HTR-8/SVneo (cell line): ENCODE results near the gene ARL17B.
A peak's percentile ranks its signal among the peaks of the same experiment; 100 is the strongest.
"Not testable (repeated sequence)": the region's sequence is repeated elsewhere in the genome, so short reads cannot be mapped to it uniquely, and the experiment has no call there.

ENCODE experiments used
- DNase-seq: peaks from one replicate; pipeline ENCODE4 v3.0.0; 2011; ENCODE audit warnings: low spot score, mixed read lengths; ENCODE audit not compliant: insufficient read length
- FAIRE-seq: peaks from 2 replicates; lab custom pipeline; 2011; peaks lifted over from hg19 to GRCh38; lab: Jason Lieb, UNC

The ARL17B gene

DNA sequence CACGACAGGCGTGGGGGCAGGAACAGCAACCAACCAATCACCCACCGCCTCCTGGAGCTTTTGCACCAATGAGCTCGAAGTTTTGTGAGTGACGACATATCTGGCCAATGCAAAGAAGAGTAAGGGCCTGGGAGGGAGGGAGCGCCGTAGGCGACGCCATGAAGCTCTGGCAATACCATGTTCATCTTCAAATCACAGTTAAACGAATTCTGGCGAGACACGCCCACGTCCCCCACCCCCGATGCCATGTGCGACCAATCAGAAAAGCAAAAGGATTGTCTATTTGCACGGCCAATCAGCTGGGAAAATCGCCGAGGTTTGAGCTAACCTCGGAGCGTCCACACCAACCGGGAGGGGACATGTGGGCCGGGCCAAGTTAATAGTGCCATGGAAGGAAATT, at the start of gene ARL17B:
ARL17B (minus strand) TSS at position 12 of the 400 bp plus-strand sequence. CDS start 3,369 bp downstream, outside the sequence.
- not testable (repeated sequence) for DNase-seq
- FAIRE-seq = peak; percentile 98

DNA sequence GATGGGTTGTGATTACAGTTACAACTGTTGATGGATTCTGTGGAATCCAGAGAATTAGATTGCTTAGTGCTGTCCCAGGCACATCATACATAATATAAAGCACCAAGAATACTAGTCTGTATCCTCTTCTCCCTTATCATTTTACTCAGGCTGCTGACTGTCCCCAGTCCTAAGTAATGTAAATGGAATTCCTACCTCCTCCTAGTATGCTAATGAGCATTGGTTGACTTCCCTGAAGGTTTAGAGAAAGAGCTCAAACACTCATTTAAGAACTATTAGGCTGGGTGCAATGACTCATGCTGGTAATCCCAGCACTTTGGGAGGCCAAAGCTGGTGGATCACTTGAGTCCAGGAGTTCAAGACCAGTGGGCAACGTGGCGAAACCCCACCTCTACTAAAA, 48.3 kb upstream of the ARL17B start:
- not testable (repeated sequence) for DNase-seq, FAIRE-seq

DNA sequence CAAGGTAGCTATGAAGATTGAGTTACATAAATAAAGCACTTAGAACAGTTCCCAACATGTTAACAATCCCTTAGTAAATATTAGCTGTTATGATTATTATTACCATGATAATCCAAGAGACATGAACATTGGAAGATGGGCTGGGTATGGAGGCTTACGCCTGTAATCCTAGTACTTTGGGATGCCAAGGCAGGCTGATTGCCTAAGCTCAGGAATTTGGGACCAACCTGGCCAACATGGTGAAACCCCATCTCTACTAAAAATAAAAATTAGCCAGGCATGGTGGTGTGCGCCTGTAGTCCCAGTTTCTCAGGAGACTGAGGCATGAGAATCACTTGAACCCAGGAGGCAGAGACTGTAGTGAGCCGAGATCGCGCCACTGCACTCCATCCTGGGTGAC, 45.6 kb upstream of the ARL17B start:
- not testable (repeated sequence) for FAIRE-seq, DNase-seq

DNA sequence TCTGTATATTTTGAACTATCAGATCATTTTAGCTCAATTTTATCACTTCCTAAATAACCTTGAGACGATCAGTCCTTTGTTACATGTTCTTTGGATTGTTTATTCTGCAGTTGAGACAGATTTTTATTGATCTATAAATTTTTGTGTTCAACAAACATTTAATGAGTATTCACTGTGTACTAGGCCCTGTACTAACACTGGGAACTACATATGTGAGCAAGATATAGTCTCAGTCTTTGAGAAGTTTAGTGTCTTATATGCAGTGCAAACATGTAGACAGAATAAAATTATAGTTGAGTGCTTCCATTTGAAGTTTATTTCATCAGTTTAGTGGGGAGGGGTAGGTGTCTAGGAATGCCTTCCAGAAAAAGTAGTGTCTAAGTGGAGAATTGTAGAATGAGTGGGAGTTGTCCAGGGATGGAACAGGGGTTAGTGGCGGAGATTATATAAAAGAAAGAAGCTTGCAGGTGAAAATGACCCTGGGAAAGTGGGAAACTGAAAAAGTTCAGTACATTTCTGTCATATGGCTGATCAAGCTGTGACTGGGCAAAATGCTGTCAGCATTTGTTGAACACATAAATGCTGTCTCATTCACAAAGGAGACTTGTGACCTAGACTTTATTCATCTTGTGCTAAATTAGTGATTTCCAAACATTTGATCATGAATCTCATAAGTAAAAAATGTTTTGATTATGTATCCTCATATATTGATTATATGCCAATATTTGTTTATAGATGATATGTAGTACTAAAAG, 39.6 kb upstream of the ARL17B start:
- peak; percentile 20 for FAIRE-seq
- not testable (repeated sequence) for DNase-seq

DNA sequence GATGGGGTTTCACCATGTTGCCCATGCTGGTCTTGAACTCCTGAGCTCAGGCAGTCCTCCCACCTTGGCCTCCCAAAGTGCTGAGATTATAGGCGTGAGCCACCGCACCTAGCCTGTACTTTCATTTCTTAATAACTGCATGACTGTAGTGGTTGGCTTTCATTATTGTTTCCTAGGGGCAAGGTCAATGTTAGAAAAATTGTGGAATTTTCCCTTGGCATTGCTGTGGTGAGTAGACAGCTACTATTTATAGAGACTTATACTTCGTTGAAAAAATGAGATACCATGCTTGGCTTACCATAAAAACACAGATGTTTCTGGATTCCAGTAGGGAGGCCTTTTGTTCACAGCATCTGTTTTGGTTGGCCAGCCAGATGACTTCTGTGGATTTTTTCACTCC, 39.0 kb upstream of the ARL17B start:
- FAIRE-seq, DNase-seq: not testable (repeated sequence)

DNA sequence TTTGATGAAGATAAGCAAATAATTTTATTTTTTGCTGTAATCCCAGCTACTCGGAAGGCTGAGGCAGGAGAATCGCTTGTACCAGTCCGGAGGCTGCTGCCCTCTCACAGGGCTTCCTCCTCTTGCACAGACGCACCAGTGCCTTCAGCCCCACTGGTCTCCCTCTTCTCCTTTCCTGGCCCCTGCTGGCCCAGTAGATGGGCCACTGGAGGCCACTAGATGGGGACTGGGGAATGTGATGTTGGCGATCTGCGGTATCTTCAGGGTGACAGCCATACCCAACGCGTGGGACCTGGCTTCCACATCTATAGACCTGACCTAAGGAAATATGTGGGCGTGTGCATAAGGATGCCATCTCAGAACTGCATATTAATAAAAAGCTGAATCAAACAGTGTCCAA, 38.4 kb upstream of the ARL17B start:
- DNase-seq, FAIRE-seq: not testable (repeated sequence)

DNA sequence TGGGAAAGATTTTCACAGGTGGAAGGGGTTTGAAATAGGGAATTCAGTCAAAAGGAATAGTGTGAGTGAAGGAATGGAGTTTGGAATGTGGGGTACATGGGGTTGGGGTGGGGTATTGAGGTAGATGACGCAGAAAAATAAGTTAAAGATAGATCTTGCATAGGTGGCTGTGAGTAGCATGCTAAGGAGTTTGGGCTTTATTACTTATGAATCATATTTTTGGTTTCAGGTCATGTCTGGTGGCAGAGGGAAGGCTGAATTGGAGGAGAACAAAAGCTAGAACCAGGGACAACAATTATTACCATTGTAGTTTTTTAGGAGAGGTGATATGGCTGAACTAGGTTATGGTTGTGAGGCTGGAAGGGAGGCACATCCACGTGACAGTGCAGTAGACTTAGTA, 34.7 kb upstream of the ARL17B start:
- not testable (repeated sequence) for DNase-seq, FAIRE-seq

DNA sequence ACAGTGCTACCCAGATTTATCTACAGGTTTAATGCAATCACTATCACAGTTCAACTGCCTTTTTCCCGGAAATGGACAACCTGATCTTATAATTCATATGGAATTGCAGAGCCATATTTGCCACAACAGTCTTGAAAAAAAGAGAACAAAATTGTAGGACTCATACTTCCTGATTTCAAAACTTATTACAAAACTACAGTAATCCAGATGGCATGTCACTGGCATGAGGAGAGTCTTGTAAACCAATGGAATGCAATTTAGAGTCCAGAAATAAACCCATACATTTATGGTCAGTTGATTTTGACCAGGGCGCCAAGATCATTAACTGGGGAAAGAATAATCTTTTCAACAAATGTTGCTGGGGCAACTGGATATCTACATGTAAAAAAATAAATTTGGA, 32.1 kb upstream of the ARL17B start:
- FAIRE-seq, DNase-seq: not testable (repeated sequence)

DNA sequence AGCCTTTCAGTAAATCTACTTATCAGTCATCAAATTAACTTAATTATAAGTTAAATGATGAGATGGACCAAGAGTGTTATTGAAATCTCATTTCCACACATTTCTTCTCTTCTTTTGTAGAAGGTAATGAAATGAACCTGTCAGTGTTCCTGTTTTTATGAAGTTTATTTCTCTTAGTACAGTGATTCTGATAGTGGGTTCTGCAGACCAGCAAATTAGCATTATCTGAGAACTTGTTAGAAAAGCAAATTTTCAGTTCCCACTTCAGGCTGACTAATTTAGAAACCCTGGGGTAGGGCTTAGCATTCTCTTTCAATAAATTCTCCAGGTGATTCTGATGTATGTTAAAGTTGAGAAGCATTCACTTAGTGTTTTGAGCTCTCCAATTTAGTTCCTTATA, 23.9 kb upstream of the ARL17B start:
- FAIRE-seq, DNase-seq: not testable (repeated sequence)

DNA sequence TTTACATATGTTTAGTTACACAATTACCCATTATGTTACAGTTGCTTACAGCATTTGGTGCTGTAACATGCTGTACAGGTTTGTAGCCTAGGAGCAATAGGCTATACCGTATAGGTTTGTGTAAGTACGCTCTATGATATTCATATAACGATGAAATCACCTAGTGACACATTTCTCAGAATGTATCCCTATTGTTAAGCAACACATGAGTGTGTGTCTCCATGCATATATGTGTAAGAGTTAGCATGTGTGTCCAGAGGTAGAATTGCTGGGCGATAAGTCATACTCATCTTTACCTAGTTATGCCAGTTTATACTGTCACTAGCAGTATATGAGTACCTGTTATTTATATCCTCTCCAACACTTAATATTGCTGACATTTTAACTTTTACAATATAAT, 21.6 kb upstream of the ARL17B start:
- peak; percentile 72 for FAIRE-seq
- not testable (repeated sequence) for DNase-seq

DNA sequence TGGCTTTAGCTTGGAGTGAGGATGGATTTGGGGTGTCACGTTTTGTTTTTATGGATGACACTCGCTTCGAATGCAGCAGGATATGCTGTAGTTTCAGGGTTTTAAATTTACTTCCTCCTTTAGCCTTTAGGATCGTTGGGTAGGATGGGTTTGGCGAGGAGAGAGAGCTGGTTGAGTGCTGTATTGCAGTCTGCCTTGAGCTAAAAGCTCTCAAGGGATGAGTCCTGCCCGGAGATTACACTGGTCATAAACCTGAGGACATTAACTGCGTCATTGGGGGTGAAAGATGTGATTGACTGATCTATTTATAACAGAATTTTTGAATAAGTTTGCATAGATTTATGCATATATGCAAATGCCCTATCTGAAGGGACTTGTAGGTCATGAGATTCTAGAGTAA, 11.9 kb upstream of the ARL17B start:
- FAIRE-seq = peak; percentile 40

DNA sequence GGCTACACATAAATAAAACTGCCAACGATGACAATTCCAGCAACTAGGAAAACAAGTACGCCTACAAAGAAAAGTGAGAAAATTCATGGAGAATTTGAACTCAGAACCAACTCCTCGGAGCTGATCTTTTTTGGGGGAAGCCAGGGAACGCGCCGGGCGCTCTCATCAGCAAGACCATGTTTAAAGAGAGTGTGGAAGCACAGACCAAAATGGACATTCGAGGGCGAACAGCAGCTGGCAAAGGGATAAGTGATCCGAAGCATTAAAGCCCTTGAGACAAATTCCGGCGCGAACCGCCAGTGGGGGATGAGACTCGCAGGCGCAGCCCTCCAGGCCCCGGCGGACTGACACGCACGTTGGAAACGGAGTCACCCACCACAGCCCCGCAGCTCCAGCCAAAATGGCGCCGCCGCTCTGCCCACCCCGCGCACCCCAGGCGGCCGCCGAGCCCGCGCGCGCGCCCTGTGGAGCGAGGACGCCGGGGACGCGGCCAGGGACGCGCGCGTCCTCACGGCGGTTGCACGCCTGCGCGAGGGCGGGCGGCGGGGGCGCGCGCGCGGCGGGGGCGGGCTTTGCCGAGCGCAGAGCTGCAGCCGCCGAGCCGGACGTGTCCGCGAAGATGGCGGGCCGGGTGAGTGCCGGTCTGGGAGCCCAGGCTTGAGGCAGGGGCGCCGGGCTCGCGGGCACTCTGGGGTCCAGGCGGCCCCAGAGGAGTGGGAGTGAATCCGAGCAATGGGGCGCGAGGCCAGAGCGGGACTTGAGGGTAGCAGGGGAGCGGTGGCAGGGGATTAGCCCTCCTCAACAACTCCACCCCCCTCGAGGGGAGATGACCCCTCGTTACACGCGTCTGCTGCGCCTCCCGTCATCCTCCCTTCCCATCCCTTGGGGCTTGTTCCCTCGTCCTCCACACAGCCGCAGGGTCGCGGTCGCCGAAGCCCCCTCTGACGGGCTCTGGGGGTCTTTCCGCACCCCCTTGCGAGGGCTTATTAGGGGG, 11.0 kb upstream of the ARL17B start:
- FAIRE-seq = peak; percentile 90
- DNase-seq = not testable (repeated sequence)

More for the DNA sequence above, 11.9 kb upstream of the ARL17B start:
- not testable (repeated sequence) for DNase-seq

DNA sequence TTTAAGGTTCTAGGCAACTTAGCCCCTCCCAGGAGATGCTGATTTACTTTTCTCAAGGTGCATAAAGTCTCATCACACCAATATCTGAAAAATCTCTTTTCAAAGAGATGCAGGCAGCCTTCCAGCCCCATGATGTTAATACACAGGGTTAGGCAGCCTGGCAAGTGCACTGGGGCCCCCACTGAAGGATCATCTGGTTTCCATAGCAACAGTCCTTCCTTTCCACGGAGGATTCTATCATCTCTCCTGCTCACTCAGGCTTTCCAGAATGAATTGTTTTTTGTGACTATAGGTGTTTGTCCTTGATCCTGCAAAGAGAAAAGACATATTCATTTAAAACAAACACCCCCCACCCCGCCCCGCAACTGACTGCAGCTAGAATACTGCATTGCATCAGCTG, 6.0 kb upstream of the ARL17B start:
- DNase-seq, FAIRE-seq: not testable (repeated sequence)

DNA sequence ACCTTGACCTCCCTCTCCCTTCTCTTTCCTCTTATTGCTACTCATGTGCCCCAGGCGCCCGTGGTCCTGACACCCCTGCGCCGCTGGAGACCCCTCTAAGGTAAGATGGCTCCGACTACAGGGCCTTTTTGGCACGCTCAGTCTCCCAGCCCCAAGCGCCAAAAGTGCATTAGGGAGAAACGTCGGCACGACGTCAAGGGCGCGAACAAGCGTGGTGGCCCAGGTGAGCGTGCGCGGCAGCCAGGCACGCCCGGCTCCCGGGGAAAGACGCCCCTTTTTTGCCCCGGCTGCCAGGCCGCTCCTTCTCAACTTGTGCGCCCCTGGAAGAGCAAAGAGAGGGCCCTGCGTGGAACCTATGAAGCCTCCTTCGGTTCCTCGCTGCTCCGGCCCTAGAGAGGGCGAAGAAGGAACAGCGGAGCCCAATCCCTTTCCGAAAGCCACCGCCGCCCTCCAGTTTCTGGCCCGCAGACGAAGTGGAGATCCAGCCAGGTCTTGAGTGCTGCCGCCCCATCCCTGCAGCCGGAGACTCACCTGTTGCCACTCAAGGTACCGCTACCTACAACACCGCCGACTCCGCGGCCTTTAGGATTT, 326 bp downstream of the ARL17B start:
- FAIRE-seq = peak; percentile 58
- DNase-seq = not testable (repeated sequence)

DNA sequence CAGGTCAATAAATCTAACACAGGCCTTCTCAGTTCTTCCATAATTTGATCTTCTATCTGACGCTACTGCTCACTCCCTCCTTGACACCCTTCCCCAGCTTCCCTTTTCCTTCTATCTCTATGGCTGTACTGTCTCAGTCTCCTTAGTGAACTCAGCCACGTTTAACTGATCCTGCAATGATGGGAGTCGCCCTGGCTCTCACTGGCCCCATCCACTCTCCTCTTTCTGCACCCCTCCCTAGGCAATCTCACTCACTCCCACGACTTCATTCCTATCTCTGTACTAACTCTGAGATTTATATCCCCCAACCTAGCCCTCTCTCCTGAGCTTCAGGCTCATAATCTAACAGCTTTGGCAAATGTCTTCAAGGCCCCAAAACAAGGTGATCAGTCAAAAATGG, 7.7 kb downstream of the ARL17B start:
- FAIRE-seq, DNase-seq: not testable (repeated sequence)

DNA sequence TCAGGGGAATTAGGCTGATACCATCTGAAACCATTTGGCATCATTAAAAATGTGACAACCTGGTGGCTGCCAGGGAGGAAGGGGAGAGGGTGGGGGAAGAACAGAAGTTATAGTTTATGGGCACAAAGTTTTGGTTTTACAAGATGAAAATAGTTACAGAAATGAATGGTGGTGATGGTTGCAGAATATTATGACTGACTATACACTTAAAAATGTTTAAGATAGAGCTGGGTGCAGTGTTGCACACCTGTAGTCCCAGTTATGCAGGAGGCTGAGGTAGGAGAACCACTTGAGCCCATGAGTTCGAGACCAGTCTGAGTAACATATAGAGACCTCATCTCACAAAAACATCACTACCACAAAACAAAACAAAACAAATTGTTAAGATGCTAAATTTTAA, 12.5 kb downstream of the ARL17B start:
- not testable (repeated sequence) for DNase-seq, FAIRE-seq

DNA sequence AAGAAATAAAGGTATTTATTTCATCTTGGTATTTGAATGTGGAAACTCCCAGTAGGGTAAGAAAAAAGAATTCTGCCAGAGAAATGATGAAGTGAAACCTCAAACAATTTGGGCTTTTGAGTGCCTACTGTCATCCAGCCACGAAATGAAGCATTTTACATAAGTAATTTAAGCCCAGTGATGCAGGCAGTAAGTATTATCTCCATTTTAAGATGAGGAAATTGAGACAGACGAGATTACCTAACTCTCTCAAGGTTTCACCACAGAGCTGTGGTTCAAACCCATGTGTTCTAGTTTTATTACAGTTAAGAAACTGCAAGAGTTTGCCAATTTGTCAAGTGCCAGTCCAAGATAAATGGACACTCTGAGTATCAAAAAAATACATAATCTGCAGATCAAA, 13.2 kb downstream of the ARL17B start:
- FAIRE-seq, DNase-seq: not testable (repeated sequence)

DNA sequence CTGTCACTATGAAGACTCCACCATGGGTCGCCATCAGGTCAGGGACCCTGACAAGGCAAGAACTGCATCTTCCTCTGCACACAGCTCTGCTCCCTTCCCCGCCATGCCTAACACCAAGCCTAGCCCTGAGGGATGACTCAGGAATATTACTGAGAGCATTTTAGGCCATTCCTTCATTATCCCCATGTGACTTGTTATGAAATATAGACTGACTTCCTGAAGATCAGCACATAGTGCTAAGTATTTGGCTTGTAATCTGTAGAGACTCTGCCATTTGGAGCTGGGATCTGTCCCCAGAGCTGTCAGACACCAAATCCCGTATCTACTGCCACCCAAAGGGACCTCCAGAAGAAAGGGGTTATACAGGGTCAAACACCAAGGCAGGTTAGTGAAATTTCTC, 19.4 kb downstream of the ARL17B start:
- not testable (repeated sequence) for DNase-seq, FAIRE-seq

DNA sequence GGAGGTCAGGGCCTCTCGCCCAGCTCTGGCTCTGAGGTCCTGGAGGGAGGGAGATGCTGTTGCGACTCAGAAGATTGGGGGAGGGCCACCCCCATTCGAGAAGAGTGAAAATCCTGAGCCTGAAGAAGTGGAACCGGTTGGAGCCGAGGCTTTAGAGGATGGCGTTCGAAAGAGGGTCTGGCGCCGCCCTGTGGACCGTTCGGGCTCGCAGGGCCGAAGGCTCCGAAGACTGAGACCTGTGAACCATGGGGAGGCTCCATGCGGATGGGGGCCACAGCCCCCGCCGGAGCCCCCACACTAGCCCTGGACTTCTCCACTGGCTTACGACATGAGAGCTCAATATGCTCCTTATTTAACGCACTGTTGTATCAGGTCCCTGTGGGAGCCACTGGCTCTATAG, 20.3 kb downstream of the ARL17B start:
- DNase-seq, FAIRE-seq: not testable (repeated sequence)

DNA sequence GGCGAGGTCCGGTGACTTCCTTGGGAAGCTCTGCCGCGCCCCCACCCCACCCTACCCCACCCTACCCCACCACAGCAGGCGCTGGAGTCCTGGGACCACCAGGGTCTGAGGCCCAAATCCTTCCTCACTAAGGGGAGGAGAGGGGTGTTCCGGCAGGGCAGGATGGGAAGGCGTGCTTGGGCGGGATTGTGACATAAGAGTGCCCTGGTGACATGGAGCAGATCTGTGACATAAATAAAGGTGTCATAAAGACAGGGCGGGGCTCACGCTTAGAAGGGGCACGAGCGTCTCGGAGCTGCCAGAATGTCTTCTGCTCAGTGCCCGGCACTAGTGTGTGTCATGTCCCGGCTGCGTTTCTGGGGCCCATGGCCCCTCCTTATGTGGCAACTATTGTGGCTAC, 66.7 kb downstream of the ARL17B start, which contains the start of gene LRRC37A:
LRRC37A (plus strand) TSS at position 301 of the 400 bp plus-strand sequence; CDS start at position 304, 3 bp downstream.
- not testable (repeated sequence) for FAIRE-seq, DNase-seq
